CD14-positive monocyte (primary cell): ENCODE results near the gene CDIPT. TPM values are rescaled to one million over a fixed set of nuclear protein-coding genes. Genes with fewer than 3 reads are reported as not detected.
A peak's percentile ranks its signal among the peaks of the same experiment; 100 is the strongest.

Experiments
- DNase-seq, 3 donors: peaks; one replicate each; pipeline ENCODE4 v3.0.0-alpha.2; 2011 to 2022
- H2AFZ ChIP-seq: 2 replicates; pipeline ENCODE4 v1.6.0; 2012; ENCODE audit warnings: mild to moderate bottlenecking, low read depth, low read length, inconsistent platforms; ENCODE audit not compliant: insufficient read depth, poor library complexity, severe bottlenecking
- H3K27ac ChIP-seq, 2 donors: 1 replicate in 1 of 2; 2 replicates in 1 of 2; pipeline ENCODE4 v1.5.1; 2012 to 2013; ENCODE audit warnings: low read length in 2 of 2, control low read depth in 1 of 2, inconsistent platforms in 1 of 2, low read depth in 1 of 2, mild to moderate bottlenecking in 1 of 2
- H3K27me3 ChIP-seq, 2 donors: one replicate each; pipeline versions ENCODE4 v1.6.0 to v1.6.1; 2011 to 2013; ENCODE audit warnings: low read length in 2 of 2; ENCODE audit not compliant: control insufficient read depth in 2 of 2, insufficient read depth in 2 of 2
- H3K36me3 ChIP-seq, 2 donors: replicated peaks in 1 of 2; 1 replicate in 1 of 2; 2 replicates in 1 of 2; pipeline versions ENCODE4 v1.5.1 to v1.6.1; 2012 to 2013; ENCODE audit warnings: low read length in 2 of 2, control low read depth in 1 of 2, inconsistent platforms in 1 of 2, mild to moderate bottlenecking in 1 of 2; ENCODE audit not compliant: insufficient read depth in 2 of 2, control insufficient read depth in 1 of 2
- H3K4me1 ChIP-seq, 2 donors: 1 replicate in 1 of 2; 2 replicates in 1 of 2; pipeline versions ENCODE4 v1.5.1 to v1.6.1; 2012 to 2013; ENCODE audit warnings: low read length in 2 of 2, control low read depth in 1 of 2, inconsistent platforms in 1 of 2, mild to moderate bottlenecking in 1 of 2, moderate library complexity in 1 of 2; ENCODE audit not compliant: insufficient read depth in 2 of 2, control insufficient read depth in 1 of 2
- H3K4me2 ChIP-seq: replicated peaks from 2 replicates; pipeline ENCODE3; 2012; ENCODE audit warnings: low read length, moderate library complexity, mild to moderate bottlenecking; ENCODE audit not compliant: poor library complexity, severe bottlenecking; ENCODE audit errors: extremely low read depth
- H3K4me3 ChIP-seq, 3 experiments: fragments of 200-600 bp in 1 of 3; sonication (generic) in 1 of 3; replicated peaks in 1 of 3; 1 replicate in 2 of 3; 2 replicates in 1 of 3; pipeline ENCODE4 v1.5.1; 2011 to 2013; ENCODE audit warnings: low read length in 3 of 3, mild to moderate bottlenecking in 3 of 3, control low read depth in 2 of 3, low read depth in 2 of 3, inconsistent platforms in 1 of 3, moderate library complexity in 1 of 3
- H3K79me2 ChIP-seq: 2 replicates; pipeline ENCODE4 v1.6.0; 2012; ENCODE audit warnings: mild to moderate bottlenecking, control low read depth, inconsistent platforms, low read length, moderate library complexity; ENCODE audit not compliant: insufficient read depth
- H3K9ac ChIP-seq: 2 replicates; pipeline ENCODE4 v1.6.0; 2017; ENCODE audit warnings: low read length, mild to moderate bottlenecking; ENCODE audit not compliant: insufficient read depth, poor library complexity, severe bottlenecking
- H3K9me3 ChIP-seq, 2 donors: replicated peaks in 1 of 2; 1 replicate in 1 of 2; 2 replicates in 1 of 2; pipeline versions ENCODE4 v1.5.1 to v1.6.1; 2012 to 2013; ENCODE audit warnings: low read length in 2 of 2, control low read depth in 1 of 2; ENCODE audit not compliant: control insufficient read depth in 1 of 2, insufficient read depth in 1 of 2
- H4K20me1 ChIP-seq: 2 replicates; pipeline ENCODE4 v1.6.0; 2012; ENCODE audit warnings: mild to moderate bottlenecking, low read length, control low read depth, moderate library complexity; ENCODE audit not compliant: insufficient read depth
- H3K27ac Mint-ChIP-seq, 7 donors: one replicate each; pipeline ENCODE4 v1.8.0; 2020; ENCODE audit warnings: mild to moderate bottlenecking in 7 of 7, mixed read lengths in 7 of 7, moderate library complexity in 6 of 7, inconsistent platforms in 2 of 7
- H3K27me3 Mint-ChIP-seq, 3 donors: one replicate each; pipeline ENCODE4 v1.8.0; 2021 to 2022; ENCODE audit warnings: low read depth in 3 of 3, mild to moderate bottlenecking in 3 of 3, mixed read lengths in 3 of 3, moderate library complexity in 3 of 3, inconsistent platforms in 1 of 3
- H3K36me3 Mint-ChIP-seq, 2 donors: one replicate each; pipeline ENCODE4 v1.8.0; 2020; ENCODE audit warnings: mixed read lengths in 2 of 2, inconsistent platforms in 1 of 2, mild to moderate bottlenecking in 1 of 2
- H3K4me1 Mint-ChIP-seq: one replicate; pipeline ENCODE4 v1.8.0; 2020; ENCODE audit warnings: mild to moderate bottlenecking, mixed read lengths
- H3K4me3 Mint-ChIP-seq, 2 donors: one replicate each; pipeline ENCODE4 v1.8.0; 2020; ENCODE audit warnings: mild to moderate bottlenecking in 2 of 2, mixed read lengths in 2 of 2, moderate library complexity in 1 of 2
- H3K9me3 Mint-ChIP-seq, 7 donors: one replicate each; pipeline ENCODE4 v1.8.0; 2020 to 2022; ENCODE audit warnings: mixed read lengths in 7 of 7, mild to moderate bottlenecking in 6 of 7, moderate library complexity in 6 of 7, inconsistent platforms in 2 of 7
- CTCF ChIP-seq: fragments of 200-600 bp; IDR thresholded peaks from one replicate; pipeline ENCODE4 v1.8.0; 2022; ENCODE audit warnings: antibody characterized with exemption, mild to moderate bottlenecking
- WGBS: methylation state at CpG from one replicate; pipeline ENCODE4 v1.1.5; 2013; ENCODE audit warnings: missing lambda C conversion rate; ENCODE audit not compliant: insufficient coverage; 5-methylcytosine and 5-hydroxymethylcytosine counted together
- intact Hi-C, 2 donors: fragments of 100-400 bp; cut with micrococcal nuclease; formaldehyde crosslinking; loops; one replicate each; pipeline versions ENCODE4 v1.15.0 to v1.15.1; 2023
- polyA plus RNA-seq, 3 donors: library from polyadenylated mRNA; depleted of rRNA in 1 of 3; unstranded in 2 of 3; stranded (reverse) in 1 of 3; fragments of 300-500 nt in 2 of 3; fragments of >200 nt in 1 of 3; fragmentation: Illumina TruSeq in 2 of 3; gene quantifications; 1 replicate in 2 of 3; 2 replicates in 1 of 3; pipeline ENCODE4 v1.2.3, GENCODE V29; 2012 to 2021

CDIPT gene
- polyA plus RNA-seq, 3 donors, result 67.2 to 98.8 (median 93.5) TPM

DNA sequence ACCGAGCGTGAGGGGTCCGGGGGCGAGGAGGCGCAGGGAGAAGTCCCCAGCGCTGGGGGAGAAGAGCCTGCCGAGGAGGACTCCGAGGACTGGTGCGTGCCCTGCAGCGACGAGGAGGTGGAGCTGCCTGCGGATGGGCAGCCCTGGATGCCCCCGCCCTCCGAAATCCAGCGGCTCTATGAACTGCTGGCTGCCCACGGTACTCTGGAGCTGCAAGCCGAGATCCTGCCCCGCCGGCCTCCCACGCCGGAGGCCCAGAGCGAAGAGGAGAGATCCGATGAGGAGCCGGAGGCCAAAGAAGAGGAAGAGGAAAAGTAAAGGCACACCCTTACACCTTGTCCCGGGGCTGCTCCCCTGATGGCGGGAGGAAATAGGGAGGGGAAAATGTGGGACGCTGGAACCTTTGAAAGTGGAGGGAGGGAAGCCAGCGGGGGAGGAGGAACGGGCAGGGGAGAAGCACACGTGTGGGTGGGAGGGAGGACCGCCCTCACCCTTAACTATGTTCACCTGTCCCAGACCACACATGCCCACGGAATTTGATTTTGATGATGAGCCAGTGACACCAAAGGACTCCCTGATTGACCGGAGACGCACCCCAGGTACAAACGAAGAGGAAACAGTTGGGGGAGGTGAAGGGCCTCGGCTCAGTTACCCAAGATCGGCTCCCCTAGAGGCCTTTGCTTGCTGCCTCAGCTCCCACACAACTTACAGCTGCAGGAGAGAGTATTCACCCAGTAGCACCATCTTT, 46.2 kb downstream of the CDIPT start:
- Histone ChIP-seq H3K27me3 (peaks cover 5 to 19% of the 10 kb centered on the region in 2 donors), H4K20me1 (peaks cover 39% of the 10 kb centered on the region), H3K4me1 (peaks cover 54 to 75% of the 10 kb centered on the region in 2 donors), H3K79me2 (peaks cover 52% of the 10 kb centered on the region), H3K36me3 (peaks cover 13 to 21% of the 10 kb centered on the region in 2 donors), H2AFZ (peak overlapping the region; percentile 95), H3K27ac (peak overlapping the region; percentile 73 to 83), H3K4me3 (peak overlapping the region; percentile 64 to 88 (median 74)), H3K9me3 (no peaks in the 10 kb centered on the region), H3K9ac (peak overlapping the region; percentile 81), H3K4me2 (peak overlapping the region; percentile 99)
- Mint-ChIP-seq H3K36me3 (peaks cover 24 to 26% of the 10 kb centered on the region in 2 donors), H3K4me1 (peaks cover 69% of the 10 kb centered on the region), H3K27ac (peak overlapping the region; percentile 78 to 98 (median 91)), H3K9me3 (peaks cover 0 to 4% (median 0%) of the 10 kb centered on the region in 7 donors), H3K27me3 (peaks cover 16 to 25% (median 23%) of the 10 kb centered on the region in 3 donors), H3K4me3 (peak overlapping the region; percentile 95 to 96)
- TF ChIP-seq CTCF, result no peak
- peak in 1 of 3 donors; percentile 14 for DNase-seq
- 0% methylated on average over 22 of the region's 37 CpGs for WGBS
- intact Hi-C loops, result loop anchor here (5.0 to 10.0 kb wide), 3 partner anchors 45 to 178 kb away; partner anchors contain the start of genes CDIPT (in 1 of the 2), HIRIP3 (in 1 of the 2) and INO80E (in 1 of the 2)

GRCh38 chr16:29815793-29816693, 47.0 kb downstream of the CDIPT start, which contains the start of gene PAGR1:
TSS of gene PAGR1 (plus strand) at chr16:29816152. CDS start at chr16:29816526, 374 bp downstream.
- Histone ChIP-seq H3K4me3 (peak within 1 kb of the TSS; percentile 64 to 88 (median 74)), H3K9me3 (no peaks in the 10 kb centered on the region), H3K27me3 (peaks cover 5 to 24% of the 10 kb centered on the region in 2 donors), H3K9ac (peak within 1 kb of the TSS; percentile 81), H2AFZ (peak within 1 kb of the TSS; percentile 95), H3K4me1 (peaks cover 54 to 75% of the 10 kb centered on the region in 2 donors), H3K27ac (peak within 1 kb of the TSS; percentile 73 to 83), H3K36me3 (peaks cover 13 to 21% of the 10 kb centered on the region in 2 donors), H3K4me2 (peak within 1 kb of the TSS; percentile 99), H4K20me1 (peaks cover 31% of the 10 kb centered on the region), H3K79me2 (peaks cover 44% of the 10 kb centered on the region)
- peak; percentile 92 for TF ChIP-seq CTCF
- peaks cover 21 to 32% (median 31%) of the 10 kb centered on the region in 3 donors for H3K27me3 Mint-ChIP-seq
- H3K36me3 Mint-ChIP-seq, result peaks cover 24 to 26% of the 10 kb centered on the region in 2 donors
- peak within 1 kb of the TSS; percentile 95 to 96 for H3K4me3 Mint-ChIP-seq
- peak; percentile 99 for DNase-seq
- H3K9me3 Mint-ChIP-seq, result peaks cover 0 to 8% (median 3%) of the 10 kb centered on the region in 7 donors
- under 1% methylated on average over 56 of the region's 70 CpGs for WGBS
- intact Hi-C loops, result loop anchor here (5.0 to 10.0 kb wide), 3 partner anchors 46 to 179 kb away; partner anchors contain the start of genes CDIPT (in 1 of the 2), HIRIP3 (in 1 of the 2) and INO80E (in 1 of the 2)
- H3K4me1 Mint-ChIP-seq, result peaks cover 67% of the 10 kb centered on the region
- peak within 1 kb of the TSS; percentile 91 to 98 (median 96) for H3K27ac Mint-ChIP-seq
